ENCODE measurements around the gene ATP13A1. TPM values are rescaled to one million over a fixed set of nuclear protein-coding genes. Genes with fewer than 3 reads are reported as not detected.
A peak's percentile ranks its signal among the peaks of the same experiment; 100 is the strongest.
"Not testable (repeated sequence)": the region's sequence is repeated elsewhere in the genome, so short reads cannot be mapped to it uniquely, and the experiment has no call there.

ATP13A1 gene
- total RNA-seq, 1 experiment from 2014 or later = 48.5 TPM

DNA sequence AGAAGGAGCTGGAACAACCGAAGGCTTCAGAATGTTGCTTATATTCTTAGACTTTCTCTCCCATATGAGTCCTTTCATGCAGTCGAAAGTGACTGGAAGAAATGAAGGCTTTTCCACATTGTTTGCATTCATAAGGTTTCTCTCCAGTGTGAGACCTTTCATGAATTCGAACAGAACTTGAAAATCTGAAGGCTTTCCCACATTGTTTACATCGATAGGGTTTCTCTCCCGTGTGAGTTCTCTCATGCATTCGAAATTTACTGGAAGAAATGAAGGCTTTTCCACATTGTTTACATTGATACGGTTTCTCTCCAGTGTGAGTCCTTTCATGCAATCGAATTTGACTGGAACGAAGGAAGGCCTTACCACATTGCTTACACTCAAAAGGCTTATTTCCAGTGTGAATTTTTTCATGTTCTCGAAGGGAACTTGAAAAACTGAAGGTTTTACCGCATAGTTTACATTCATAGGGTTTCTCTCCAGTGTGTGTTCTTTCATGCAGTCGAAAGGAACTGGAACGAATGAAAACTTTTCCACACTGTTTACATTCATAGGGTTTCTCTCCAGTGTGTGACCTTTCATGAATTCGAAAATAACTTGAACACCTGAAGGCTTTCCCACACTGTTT lies 47.9 kb upstream of the ATP13A1 start:
- Histone ChIP-seq H3K9me3 (ENCODE audit: low read length) (peaks cover 83% of the 10 kb centered on the region), H3K9ac (ENCODE audit: low read length) (no peak overlapping the region)
- POLR2A ChIA-PET (ENCODE audit: unreplicated experiment) = no interaction called here

DNA sequence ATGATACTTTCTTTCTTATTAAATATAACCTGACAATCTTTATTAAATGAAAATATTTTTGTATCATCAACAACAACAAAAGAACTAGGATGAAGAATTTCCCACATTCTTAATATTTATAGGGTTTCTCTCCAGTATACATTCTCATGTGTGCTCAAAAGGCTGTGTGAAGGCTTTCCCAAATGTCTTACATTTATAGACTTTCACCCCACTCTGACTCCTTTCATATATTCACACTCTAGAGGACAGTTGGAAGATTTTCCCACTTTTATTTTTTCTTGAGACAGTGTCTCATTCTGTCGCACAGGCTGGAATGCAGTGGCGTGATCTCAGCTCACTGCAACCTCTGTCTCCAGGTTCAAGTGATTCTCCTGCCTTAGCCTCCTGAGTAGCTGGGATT lies 47.0 kb upstream of the ATP13A1 start:
- Histone ChIP-seq H3K27me3 (ENCODE audit: low read length) (no peaks in the 10 kb centered on the region), H3K9me2 (replicated peaks; ENCODE audit: low read length) (no peaks in the 10 kb centered on the region), H3K27ac (ENCODE audit: low read length) (no peak overlapping the region), H3F3A (ENCODE audit: low read length, unreplicated experiment) (no peaks in the 10 kb centered on the region), H3K4me2 (ENCODE audit: low read length) (no peak overlapping the region), H3K9me3 (ENCODE audit: low read length) (peaks cover 79% of the 10 kb centered on the region), H4K20me1 (ENCODE audit: low read length) (no peaks in the 10 kb centered on the region), H2AFZ (ENCODE audit: low read length) (no peak overlapping the region), H3K79me2 (ENCODE audit: low read length) (no peaks in the 10 kb centered on the region), H3K36me3 (ENCODE audit: low read depth, low read length) (peaks cover 79% of the 10 kb centered on the region), H3K4me3 (ENCODE audit: low read length) (peak overlapping the region; percentile 30; the same call in 1 of the 2 replicates), H3K9ac (ENCODE audit: low read length) (no peak overlapping the region), H3K4me1 (ENCODE audit: insufficient read depth, low read length) (no peaks in the 10 kb centered on the region)
- ChIA-PET POLR2A (ENCODE audit: unreplicated experiment) (no interaction called here), CTCF (no interaction called here)
- intact Hi-C loops (cut with micrococcal nuclease) = no loop called here
- TF ChIP-seq, protein P1, sequence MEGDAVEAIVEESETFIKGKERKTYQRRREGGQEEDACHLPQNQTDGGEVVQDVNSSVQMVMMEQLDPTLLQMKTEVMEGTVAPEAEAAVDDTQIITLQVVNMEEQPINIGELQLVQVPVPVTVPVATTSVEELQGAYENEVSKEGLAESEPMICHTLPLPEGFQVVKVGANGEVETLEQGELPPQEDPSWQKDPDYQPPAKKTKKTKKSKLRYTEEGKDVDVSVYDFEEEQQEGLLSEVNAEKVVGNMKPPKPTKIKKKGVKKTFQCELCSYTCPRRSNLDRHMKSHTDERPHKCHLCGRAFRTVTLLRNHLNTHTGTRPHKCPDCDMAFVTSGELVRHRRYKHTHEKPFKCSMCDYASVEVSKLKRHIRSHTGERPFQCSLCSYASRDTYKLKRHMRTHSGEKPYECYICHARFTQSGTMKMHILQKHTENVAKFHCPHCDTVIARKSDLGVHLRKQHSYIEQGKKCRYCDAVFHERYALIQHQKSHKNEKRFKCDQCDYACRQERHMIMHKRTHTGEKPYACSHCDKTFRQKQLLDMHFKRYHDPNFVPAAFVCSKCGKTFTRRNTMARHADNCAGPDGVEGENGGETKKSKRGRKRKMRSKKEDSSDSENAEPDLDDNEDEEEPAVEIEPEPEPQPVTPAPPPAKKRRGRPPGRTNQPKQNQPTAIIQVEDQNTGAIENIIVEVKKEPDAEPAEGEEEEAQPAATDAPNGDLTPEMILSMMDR (conservative IDR thresholded peaks at IDR 0.05; ENCODE audit: low read depth, low read length) = no peak
- no peak for TF ChIP-seq EZH2 (IDR thresholded peaks at IDR 0.05; ENCODE audit: low read length, unreplicated experiment)
- no peak for TF ChIP-seq EZH2phosphoT487 (IDR thresholded peaks at IDR 0.05; ENCODE audit: borderline replicate concordance, low read length)
- no peak for DNase-seq
- BruUV-seq (replicated peaks) = no TSS peak
- no peak for ATAC-seq

More for the DNA sequence above, 47.9 kb upstream of the ATP13A1 start:
- Histone ChIP-seq H3F3A (ENCODE audit: low read length, unreplicated experiment) (no peaks in the 10 kb centered on the region), H3K27me3 (ENCODE audit: low read length) (no peaks in the 10 kb centered on the region), H2AFZ (ENCODE audit: low read length) (no peak overlapping the region), H4K20me1 (ENCODE audit: low read length) (no peaks in the 10 kb centered on the region), H3K4me3 (ENCODE audit: low read length) (peak overlapping the region; percentile 30; the same call in 1 of the 2 replicates), H3K27ac (ENCODE audit: low read length) (no peak overlapping the region), H3K4me1 (ENCODE audit: insufficient read depth, low read length) (no peaks in the 10 kb centered on the region), H3K4me2 (ENCODE audit: low read length) (no peak overlapping the region), H3K79me2 (ENCODE audit: low read length) (no peaks in the 10 kb centered on the region), H3K9me2 (replicated peaks; ENCODE audit: low read length) (no peaks in the 10 kb centered on the region), H3K36me3 (ENCODE audit: low read depth, low read length) (peaks cover 89% of the 10 kb centered on the region)
- ATAC-seq (no peak), DNase-seq (no peak)
- TF ChIP-seq EZH2phosphoT487 (IDR thresholded peaks at IDR 0.05; ENCODE audit: borderline replicate concordance, low read length) (no peak), EZH2 (IDR thresholded peaks at IDR 0.05; ENCODE audit: low read length, unreplicated experiment) (no peak)
- TF ChIP-seq, protein P1 (conservative IDR thresholded peaks at IDR 0.05; ENCODE audit: low read depth, low read length) = no peak
- CTCF ChIA-PET = no interaction called here
- intact Hi-C loops (cut with micrococcal nuclease) = no loop called here
- no TSS peak for BruUV-seq (replicated peaks)

DNA sequence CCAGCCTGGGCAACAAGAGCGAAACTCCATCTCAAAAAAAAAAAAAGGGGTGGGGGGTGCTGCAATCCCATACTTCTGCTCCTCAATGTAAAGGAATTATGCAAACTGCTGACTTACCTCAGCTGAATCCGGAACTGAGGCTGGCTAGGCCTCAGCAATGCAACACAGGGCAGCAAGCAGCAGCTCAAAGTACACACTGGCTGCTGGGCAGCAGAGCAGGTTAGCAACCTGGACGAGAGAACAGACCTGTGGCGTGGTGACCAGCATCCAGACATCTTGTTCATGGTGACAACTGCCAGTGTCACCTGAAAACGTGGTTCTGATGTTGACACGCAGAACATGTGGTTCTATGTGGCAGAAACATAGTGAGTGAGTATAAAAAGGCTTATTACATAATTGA lies 41.4 kb upstream of the ATP13A1 start:
- H4K20me1 ChIP-seq (ENCODE audit: low read length) = no peaks in the 10 kb centered on the region
- POLR2A ChIA-PET (ENCODE audit: unreplicated experiment) = interaction anchor here (0.6 kb wide), 1 partner anchor 1846 kb away, joined by 3 read pairs; no protein-coding TSS in a partner anchor
- no peaks in the 10 kb centered on the region for H3K9me2 ChIP-seq (replicated peaks; ENCODE audit: low read length)
- intact Hi-C loops (cut with micrococcal nuclease) = no loop called here
- no peak for DNase-seq
- H3K27me3 ChIP-seq (ENCODE audit: low read length) = no peaks in the 10 kb centered on the region
- BruUV-seq (replicated peaks) = no TSS peak
- H3F3A ChIP-seq (ENCODE audit: low read length, unreplicated experiment) = no peaks in the 10 kb centered on the region
- no peak overlapping the region for H3K4me2 ChIP-seq (ENCODE audit: low read length)
- no peak overlapping the region for H2AFZ ChIP-seq (ENCODE audit: low read length)
- peaks cover 24% of the 10 kb centered on the region for H3K36me3 ChIP-seq (ENCODE audit: low read depth, low read length)
- no peaks in the 10 kb centered on the region for H3K79me2 ChIP-seq (ENCODE audit: low read length)
- TF ChIP-seq EZH2phosphoT487 (IDR thresholded peaks at IDR 0.05; ENCODE audit: borderline replicate concordance, low read length) = no peak
- TF ChIP-seq, protein P1 (conservative IDR thresholded peaks at IDR 0.05; ENCODE audit: low read depth, low read length) = no peak
- TF ChIP-seq EZH2 (IDR thresholded peaks at IDR 0.05; ENCODE audit: low read length, unreplicated experiment) = no peak
- no peak overlapping the region for H3K9ac ChIP-seq (ENCODE audit: low read length)
- no peaks in the 10 kb centered on the region for H3K4me1 ChIP-seq (ENCODE audit: insufficient read depth, low read length)
- no peak for ATAC-seq
- peaks cover 39% of the 10 kb centered on the region for H3K9me3 ChIP-seq (ENCODE audit: low read length)
- H3K27ac ChIP-seq (ENCODE audit: low read length) = no peak overlapping the region
- CTCF ChIA-PET = no interaction called here
- H3K4me3 ChIP-seq (ENCODE audit: low read length) = no peak overlapping the region

DNA sequence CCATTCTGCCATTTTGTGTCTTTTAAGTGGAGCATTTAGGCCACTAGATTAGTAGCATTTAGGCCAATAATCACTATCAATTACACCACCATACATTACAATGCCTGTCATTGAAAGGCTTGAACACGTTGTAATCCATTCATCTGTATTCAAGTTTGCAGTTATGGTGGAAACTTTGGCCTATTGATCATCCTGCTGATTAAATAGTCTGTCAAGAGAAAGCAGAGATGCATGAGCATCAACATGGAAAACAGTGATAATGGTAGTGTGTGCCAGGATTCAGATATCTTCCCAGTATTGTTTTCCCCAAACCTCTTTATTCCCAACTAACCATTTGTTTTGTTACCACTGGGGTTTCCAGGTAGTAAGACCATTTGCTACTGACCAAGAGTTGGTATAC lies 37.0 kb upstream of the ATP13A1 start:
- BruUV-seq (replicated peaks); H3K27ac ChIP-seq (ENCODE audit: low read length); H4K20me1 ChIP-seq (ENCODE audit: low read length); H3K79me2 ChIP-seq (ENCODE audit: low read length); H3F3A ChIP-seq (ENCODE audit: low read length, unreplicated experiment); H3K36me3 ChIP-seq (ENCODE audit: low read depth, low read length); H3K27me3 ChIP-seq (ENCODE audit: low read length); H3K4me2 ChIP-seq (ENCODE audit: low read length); CTCF ChIA-PET; POLR2A ChIA-PET (ENCODE audit: unreplicated experiment); H3K9me2 ChIP-seq (replicated peaks; ENCODE audit: low read length); H3K9ac ChIP-seq (ENCODE audit: low read length); H3K4me1 ChIP-seq (ENCODE audit: insufficient read depth, low read length); H3K4me3 ChIP-seq (ENCODE audit: low read length); ATAC-seq; DNase-seq; intact Hi-C loops (cut with micrococcal nuclease); H2AFZ ChIP-seq (ENCODE audit: low read length): not testable (repeated sequence)
- peaks cover 17% of the 10 kb centered on the region for H3K9me3 ChIP-seq (ENCODE audit: low read length)

All from PC-3 (cell line).